ENCODE results near the gene PSME4. TPM values are rescaled to one million over a fixed set of nuclear protein-coding genes. Genes with fewer than 3 reads are reported as not detected.

The PSME4 gene
- total RNA-seq: 48.9 and 71.2 TPM in 2 replicates

GRCh38 chr2:53970724-53971602, at the start of gene PSME4:
Gene PSME4 (minus strand): TSS chr2:53970993. CDS start chr2:53970784, 209 bp downstream.

GRCh38 chr2:53859206-53860181, 111.3 kb downstream of the PSME4 start, which contains the start of gene GPR75:
Gene GPR75 (minus strand): TSS chr2:53859967. CDS start chr2:53854756, 5,211 bp downstream.

Small RNA genes within 50 kb of the gene (small RNA-seq; reads per million reads assigned to genes)
- 0.27 reads per million, percentile 5 among the genes with 10 or more reads in this experiment for gene MIR3682

Other genes starting within 250 kb of the PSME4 start
- gene CHAC2, start 203.2 kb downstream of the PSME4 start, total RNA-seq: 4.0 and 9.2 TPM in 2 replicates
- 15.8 and 19.7 TPM in 2 replicates for gene ASB3, start 184.0 kb downstream of the PSME4 start, total RNA-seq
- gene ERLEC1, start 183.9 kb downstream of the PSME4 start, total RNA-seq: 50.7 and 68.8 TPM in 2 replicates
- 1.8 and 4.1 TPM in 2 replicates for gene GPR75, start 111.0 kb downstream of the PSME4 start, total RNA-seq
- gene ACYP2, start 144.6 kb upstream of the PSME4 start, total RNA-seq: 7.6 and 11.0 TPM in 2 replicates

All from subcutaneous preadipocyte (primary cell).